Skeletal muscle cell (primary cell): ENCODE results near the gene ANXA7.
A peak's percentile ranks its signal among the peaks of the same experiment; 100 is the strongest.
"Not testable (repeated sequence)": the region's sequence is repeated elsewhere in the genome, so short reads cannot be mapped to it uniquely, and the experiment has no call there.

Experiments
- DNase-seq: peaks from one replicate; pipeline ENCODE4 v3.0.0-alpha.2; 2010; ENCODE audit warnings: low read depth
- H3K4me3 ChIP-seq: 2 replicates; pipeline ENCODE4 v1.5.1; 2011; ENCODE audit warnings: low read depth, mild to moderate bottlenecking, control low read depth, low read length, moderate library complexity

The ANXA7 gene

DNA sequence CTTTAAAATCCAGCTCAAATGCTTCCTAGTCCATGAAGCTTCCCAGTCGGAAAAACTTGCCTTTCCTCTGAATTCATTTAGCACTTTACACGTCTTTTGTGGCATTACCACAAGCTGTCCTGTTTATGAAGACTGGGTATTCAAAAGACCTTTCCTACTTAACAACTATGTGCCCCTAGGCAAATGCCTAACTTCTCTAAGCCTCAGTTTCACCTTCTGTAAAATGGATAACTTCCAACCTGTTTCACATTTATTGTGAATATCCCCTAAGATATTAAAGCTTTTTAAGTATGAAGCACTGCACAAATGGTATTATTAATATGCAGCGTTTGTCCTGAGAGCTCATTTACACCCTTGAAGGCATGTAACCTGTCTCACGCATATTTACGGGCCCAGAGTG lies 56.0 kb downstream of the ANXA7 start:
- DNase-seq, result no peak
- peak overlapping the region; percentile 78 for H3K4me3 ChIP-seq

- DNase-seq, result no peak
- no peak overlapping the region for H3K4me3 ChIP-seq
Observed at GRCh38 chr10:73357166-73357565, 56.7 kb downstream of the ANXA7 start.

GRCh38 chr10:73344269-73344668 lies 69.6 kb downstream of the ANXA7 start:
- DNase-seq, result no peak
- no peak overlapping the region for H3K4me3 ChIP-seq

GRCh38 chr10:73340121-73340520 lies 73.7 kb downstream of the ANXA7 start:
- no peak overlapping the region for H3K4me3 ChIP-seq
- DNase-seq, result no peak

DNA sequence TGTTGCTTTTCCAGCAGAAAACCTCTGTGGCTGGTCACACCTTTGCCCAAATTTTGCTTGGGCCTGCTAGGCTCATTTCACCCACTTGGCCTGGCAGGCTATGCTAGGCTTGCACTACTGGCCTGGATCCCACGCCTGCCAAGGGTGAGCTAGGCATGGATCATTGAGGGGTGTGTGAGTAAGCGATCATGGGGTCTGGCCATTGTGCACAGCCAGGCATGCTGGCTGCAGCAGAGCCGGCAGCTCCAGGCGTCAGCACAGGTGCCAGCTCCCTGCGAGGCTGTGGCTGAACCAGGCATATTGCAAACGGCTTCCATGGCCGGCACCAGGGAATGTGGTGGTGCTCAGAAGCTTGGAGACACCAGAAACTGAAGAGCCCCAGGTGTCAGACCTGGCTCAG lies 74.4 kb downstream of the ANXA7 start:
- DNase-seq, result no peak
- no peak overlapping the region for H3K4me3 ChIP-seq

- no peak overlapping the region for H3K4me3 ChIP-seq
- DNase-seq, result no peak
Observed at GRCh38 chr10:73338801-73339368, 75.0 kb downstream of the ANXA7 start.

- H3K4me3 ChIP-seq, result no peak overlapping the region
- DNase-seq, result no peak
Observed at GRCh38 chr10:73333202-73333601, 80.7 kb downstream of the ANXA7 start.

- no peak for DNase-seq
- no peak overlapping the region for H3K4me3 ChIP-seq
Observed at GRCh38 chr10:73332379-73332778, 81.5 kb downstream of the ANXA7 start.

GRCh38 chr10:73328523-73328922 lies 85.3 kb downstream of the ANXA7 start:
- not testable (repeated sequence) for H3K4me3 ChIP-seq, DNase-seq

- H3K4me3 ChIP-seq, DNase-seq: not testable (repeated sequence)
Observed at GRCh38 chr10:73325290-73325689, 88.6 kb downstream of the ANXA7 start.
